ENCODE measurements around the gene GPR42. TPM values are rescaled to one million over a fixed set of nuclear protein-coding genes. Genes with fewer than 3 reads are reported as not detected.

The GPR42 gene
- total and polyA plus RNA-seq, 2 donors from 2014 or later = not detected

DNA sequence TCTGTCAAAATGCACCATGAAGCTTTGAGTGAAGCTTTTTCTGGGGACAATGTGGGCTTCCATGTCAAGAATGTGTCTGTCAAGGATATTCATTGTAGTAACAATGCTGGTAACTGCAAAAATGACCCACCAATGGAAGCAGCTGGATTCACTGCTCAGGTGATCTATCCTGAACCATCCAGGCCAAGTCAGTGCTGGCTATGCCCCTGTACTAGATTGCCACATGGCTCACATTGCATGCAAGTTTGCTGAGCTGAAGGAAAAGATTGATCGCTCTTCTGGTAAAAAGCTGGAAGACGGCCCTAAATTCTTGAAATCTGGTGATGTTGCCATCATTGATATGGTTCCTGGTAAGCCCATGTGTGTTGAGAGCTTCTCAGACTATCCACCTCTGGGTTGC is 12.7 kb downstream of the GPR42 start:
- Histone ChIP-seq H3K9me3 (ENCODE audit: control insufficient read depth in 2 of 3, insufficient read depth in 1 of 3, low read length in 3 of 3) (no peaks in the 10 kb centered on the region), H3K27ac (ENCODE audit: low read depth in 2 of 2, low read length in 2 of 2) (no peak overlapping the region), H3K9ac (ENCODE audit: low read length in 3 of 3) (no peak overlapping the region), H3K27me3 (ENCODE audit: control insufficient read depth, insufficient read depth, low read length) (no peaks in the 10 kb centered on the region), H3K4me1 (ENCODE audit: control insufficient read depth in 2 of 3, insufficient read depth in 2 of 3, low read depth in 1 of 3, low read length in 3 of 3) (no peaks in the 10 kb centered on the region), H3K4me3 (ENCODE audit: low read length in 3 of 3) (no peak overlapping the region), H3K36me3 (ENCODE audit: control insufficient read depth in 2 of 3, insufficient read depth in 3 of 3, low read length in 3 of 3) (no peaks in the 10 kb centered on the region)
- FAIRE-seq (no peak), DNase-seq (no peak)
- TF ChIP-seq, protein P1, sequence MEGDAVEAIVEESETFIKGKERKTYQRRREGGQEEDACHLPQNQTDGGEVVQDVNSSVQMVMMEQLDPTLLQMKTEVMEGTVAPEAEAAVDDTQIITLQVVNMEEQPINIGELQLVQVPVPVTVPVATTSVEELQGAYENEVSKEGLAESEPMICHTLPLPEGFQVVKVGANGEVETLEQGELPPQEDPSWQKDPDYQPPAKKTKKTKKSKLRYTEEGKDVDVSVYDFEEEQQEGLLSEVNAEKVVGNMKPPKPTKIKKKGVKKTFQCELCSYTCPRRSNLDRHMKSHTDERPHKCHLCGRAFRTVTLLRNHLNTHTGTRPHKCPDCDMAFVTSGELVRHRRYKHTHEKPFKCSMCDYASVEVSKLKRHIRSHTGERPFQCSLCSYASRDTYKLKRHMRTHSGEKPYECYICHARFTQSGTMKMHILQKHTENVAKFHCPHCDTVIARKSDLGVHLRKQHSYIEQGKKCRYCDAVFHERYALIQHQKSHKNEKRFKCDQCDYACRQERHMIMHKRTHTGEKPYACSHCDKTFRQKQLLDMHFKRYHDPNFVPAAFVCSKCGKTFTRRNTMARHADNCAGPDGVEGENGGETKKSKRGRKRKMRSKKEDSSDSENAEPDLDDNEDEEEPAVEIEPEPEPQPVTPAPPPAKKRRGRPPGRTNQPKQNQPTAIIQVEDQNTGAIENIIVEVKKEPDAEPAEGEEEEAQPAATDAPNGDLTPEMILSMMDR (IDR thresholded peaks at IDR 0.05; ENCODE audit: borderline replicate concordance, extremely low read depth, insufficient read depth) = no peak
- intact Hi-C loops (cut with DNase I) = no loop called here

DNA sequence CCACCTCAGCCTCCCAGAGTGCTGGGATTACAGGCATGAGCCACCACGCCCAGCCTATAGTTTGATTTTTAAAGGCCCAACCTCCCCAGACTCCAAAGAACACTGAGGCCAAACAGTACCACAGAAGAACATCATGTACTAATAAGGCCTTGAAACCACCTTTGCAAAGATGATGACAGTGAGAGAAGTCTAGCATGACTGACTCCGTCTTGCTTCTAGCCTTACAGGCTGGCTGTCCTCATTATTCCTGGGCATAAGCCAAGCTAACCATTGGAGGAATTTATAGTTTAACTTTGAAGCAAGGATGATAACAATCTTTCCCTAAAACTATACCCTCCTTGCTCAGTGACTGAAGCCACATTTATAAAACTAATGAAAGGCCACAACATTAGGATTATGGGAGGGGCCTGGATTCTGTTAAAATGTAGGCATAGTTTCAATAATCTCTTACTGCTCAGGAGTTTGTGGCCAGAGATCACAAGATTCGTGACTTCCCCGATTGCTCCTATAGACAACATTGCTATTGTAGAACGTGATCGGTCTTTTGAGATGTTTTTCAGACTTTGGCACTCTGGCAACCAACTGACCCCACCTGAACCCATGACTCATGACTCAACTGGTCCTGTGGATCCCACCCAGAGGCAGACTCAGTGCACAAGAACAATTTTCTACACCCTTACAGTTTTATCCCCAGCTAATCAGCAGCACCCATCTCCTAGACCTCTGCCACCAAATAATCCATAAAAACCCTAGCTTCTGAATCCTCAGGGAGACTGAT is 17.6 kb downstream of the GPR42 start:
- H3K27ac ChIP-seq (ENCODE audit: low read depth in 2 of 2, low read length in 2 of 2) = no peak overlapping the region
- intact Hi-C loops (cut with DNase I) = no loop called here

DNA sequence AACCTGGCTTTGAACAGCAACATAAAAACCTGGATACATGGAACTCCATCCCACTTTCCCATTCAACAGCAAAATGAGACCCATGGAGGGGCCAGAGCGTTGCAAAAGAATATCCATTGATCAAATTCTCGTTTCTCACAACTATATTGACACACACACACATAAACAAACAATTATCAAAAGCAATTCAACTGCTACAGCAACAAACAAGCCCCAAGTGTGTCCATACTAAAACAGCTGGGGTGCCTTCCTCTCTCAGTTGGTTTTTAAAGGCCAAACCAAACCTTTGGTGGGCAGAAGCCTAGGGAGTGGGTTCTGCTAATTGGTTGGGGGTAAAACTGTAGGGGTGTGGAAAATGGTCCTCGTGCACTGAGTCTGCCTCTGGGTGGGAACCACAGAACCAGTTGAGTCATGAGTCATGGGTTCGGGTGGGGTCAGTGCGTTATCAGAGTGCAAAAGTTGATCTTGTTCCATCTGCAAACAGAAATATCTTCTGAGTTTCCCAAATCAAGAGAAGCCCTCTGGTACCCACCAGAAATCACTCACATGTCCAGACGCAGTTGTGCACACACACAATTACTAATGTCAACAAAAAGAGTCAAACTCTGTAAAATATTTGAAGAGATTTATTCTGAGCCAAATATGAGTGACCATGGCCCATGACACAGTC is 18.5 kb downstream of the GPR42 start:
- Histone ChIP-seq H3K4me3 (ENCODE audit: low read length in 3 of 3) (no peak overlapping the region), H3K9me3 (ENCODE audit: control insufficient read depth in 2 of 3, insufficient read depth in 1 of 3, low read length in 3 of 3) (no peaks in the 10 kb centered on the region), H3K36me3 (ENCODE audit: control insufficient read depth in 2 of 3, insufficient read depth in 3 of 3, low read length in 3 of 3) (no peaks in the 10 kb centered on the region), H3K27ac (ENCODE audit: low read depth in 2 of 2, low read length in 2 of 2) (no peak overlapping the region), H3K4me1 (ENCODE audit: control insufficient read depth in 2 of 3, insufficient read depth in 2 of 3, low read depth in 1 of 3, low read length in 3 of 3) (no peaks in the 10 kb centered on the region), H3K27me3 (ENCODE audit: control insufficient read depth, insufficient read depth, low read length) (no peaks in the 10 kb centered on the region), H3K9ac (ENCODE audit: low read length in 3 of 3) (no peak overlapping the region)
- intact Hi-C loops (cut with DNase I) = no loop called here
- FAIRE-seq (no peak), DNase-seq (no peak)
- TF ChIP-seq, protein P1 (IDR thresholded peaks at IDR 0.05; ENCODE audit: borderline replicate concordance, extremely low read depth, insufficient read depth) = no peak

More for the DNA sequence above, 17.6 kb downstream of the GPR42 start:
- Histone ChIP-seq H3K36me3 (ENCODE audit: control insufficient read depth in 2 of 3, insufficient read depth in 3 of 3, low read length in 3 of 3) (no peaks in the 10 kb centered on the region), H3K9ac (ENCODE audit: low read length in 3 of 3) (no peak overlapping the region), H3K27me3 (ENCODE audit: control insufficient read depth, insufficient read depth, low read length) (no peaks in the 10 kb centered on the region), H3K9me3 (ENCODE audit: control insufficient read depth in 2 of 3, insufficient read depth in 1 of 3, low read length in 3 of 3) (no peaks in the 10 kb centered on the region), H3K4me3 (ENCODE audit: low read length in 3 of 3) (no peak overlapping the region), H3K4me1 (ENCODE audit: control insufficient read depth in 2 of 3, insufficient read depth in 2 of 3, low read depth in 1 of 3, low read length in 3 of 3) (no peaks in the 10 kb centered on the region)
- peak in 1 of 5 donors; percentile 11 for DNase-seq
- no peak for FAIRE-seq
- TF ChIP-seq, protein P1 (IDR thresholded peaks at IDR 0.05; ENCODE audit: borderline replicate concordance, extremely low read depth, insufficient read depth) = no peak

All from kidney (tissue), 14 donors.